Measurements from ENCODE around the gene TARS3.

DNA sequence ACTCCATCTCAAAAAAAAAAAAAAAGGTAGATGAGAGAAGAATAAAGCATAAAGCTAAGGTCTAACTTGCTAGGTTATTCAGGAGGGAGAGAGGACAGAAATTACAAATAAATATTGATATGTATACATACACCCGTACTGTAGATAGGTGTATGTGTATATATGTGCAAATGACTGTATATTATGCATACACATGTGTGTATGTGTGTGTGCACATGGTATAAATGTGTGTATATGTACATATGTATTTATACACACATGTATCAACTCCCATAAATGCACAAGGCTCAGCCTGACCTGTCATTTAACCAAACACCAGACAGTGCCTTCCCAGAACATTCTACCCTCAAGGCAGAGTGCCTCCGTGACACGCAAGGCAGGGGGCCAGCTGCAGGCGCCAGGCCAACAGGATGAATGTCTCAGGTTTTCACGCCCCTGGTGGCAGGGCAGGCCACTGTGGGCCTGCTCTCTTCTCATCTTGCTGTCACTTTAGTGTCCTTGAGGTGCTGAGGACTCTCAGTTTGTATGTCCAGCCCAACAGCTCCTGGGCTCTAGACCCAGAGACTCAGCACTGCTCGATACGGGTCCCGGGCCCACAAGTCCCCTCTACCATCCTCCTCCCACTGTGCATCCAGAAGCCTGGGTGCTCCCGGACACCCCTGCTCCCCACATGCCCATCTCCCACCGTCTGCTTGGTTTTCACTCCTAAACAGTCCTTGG is 112.5 kb downstream of the TARS3 start:
- TF ChIP-seq, protein P1, sequence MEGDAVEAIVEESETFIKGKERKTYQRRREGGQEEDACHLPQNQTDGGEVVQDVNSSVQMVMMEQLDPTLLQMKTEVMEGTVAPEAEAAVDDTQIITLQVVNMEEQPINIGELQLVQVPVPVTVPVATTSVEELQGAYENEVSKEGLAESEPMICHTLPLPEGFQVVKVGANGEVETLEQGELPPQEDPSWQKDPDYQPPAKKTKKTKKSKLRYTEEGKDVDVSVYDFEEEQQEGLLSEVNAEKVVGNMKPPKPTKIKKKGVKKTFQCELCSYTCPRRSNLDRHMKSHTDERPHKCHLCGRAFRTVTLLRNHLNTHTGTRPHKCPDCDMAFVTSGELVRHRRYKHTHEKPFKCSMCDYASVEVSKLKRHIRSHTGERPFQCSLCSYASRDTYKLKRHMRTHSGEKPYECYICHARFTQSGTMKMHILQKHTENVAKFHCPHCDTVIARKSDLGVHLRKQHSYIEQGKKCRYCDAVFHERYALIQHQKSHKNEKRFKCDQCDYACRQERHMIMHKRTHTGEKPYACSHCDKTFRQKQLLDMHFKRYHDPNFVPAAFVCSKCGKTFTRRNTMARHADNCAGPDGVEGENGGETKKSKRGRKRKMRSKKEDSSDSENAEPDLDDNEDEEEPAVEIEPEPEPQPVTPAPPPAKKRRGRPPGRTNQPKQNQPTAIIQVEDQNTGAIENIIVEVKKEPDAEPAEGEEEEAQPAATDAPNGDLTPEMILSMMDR (IDR thresholded peaks at IDR 0.05; ENCODE audit: low read depth, low read length): no peak
- no peak for TF ChIP-seq POLR2A (IDR thresholded peaks at IDR 0.05; ENCODE audit: extremely low read depth, insufficient read length)
- TF ChIP-seq, protein P2, sequence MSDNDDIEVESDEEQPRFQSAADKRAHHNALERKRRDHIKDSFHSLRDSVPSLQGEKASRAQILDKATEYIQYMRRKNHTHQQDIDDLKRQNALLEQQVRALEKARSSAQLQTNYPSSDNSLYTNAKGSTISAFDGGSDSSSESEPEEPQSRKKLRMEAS (IDR thresholded peaks at IDR 0.05; ENCODE audit: low read depth, low read length): no peak

All from NB4 (cell line).